A673 (cell line): ENCODE data around the gene SYT14. TPM values are rescaled to one million over a fixed set of nuclear protein-coding genes. Genes with fewer than 3 reads are reported as not detected.
A peak's percentile ranks its signal among the peaks of the same experiment; 100 is the strongest.

Experiments
- BruUV-seq: library from RNA; stranded (reverse); fragments of 400-500 nt; replicated peaks from 2 replicates; lab custom pipeline; 2021; lab: Mats Ljungman, UMichigan
- CTCF ChIA-PET: fragments of 300-600 bp; sonication (Branson Sonifier 250); formaldehyde crosslinking; loops from one replicate; lab custom pipeline; 2022; ENCODE audit warnings: antibody characterized with exemption; lab: Charles Lee
- POLR2A ChIA-PET: fragments of 300-600 bp; sonication (Branson Sonifier 250); formaldehyde crosslinking; loops from one replicate; lab custom pipeline; 2022; ENCODE audit warnings: antibody characterized with exemption; ENCODE audit not compliant: low non-redundant PET; lab: Charles Lee
- DNase-seq: peaks from one replicate; pipeline ENCODE4 v3.0.0-alpha.2; 2015; ENCODE audit warnings: low spot score
- H3K27ac ChIP-seq: fragments of 200-600 bp; sonication (generic); 2 replicates; pipeline ENCODE4 v1.5.1; 2016; ENCODE audit warnings: mixed run types, low read depth, mild to moderate bottlenecking, mixed read lengths, antibody characterized with exemption, low read length; ENCODE audit not compliant: poor library complexity, severe bottlenecking
- H3K27me3 ChIP-seq: fragments of 200-600 bp; sonication (generic); replicated peaks from 2 replicates; pipeline ENCODE4 v1.6.1; 2017; ENCODE audit warnings: mixed run types, low read depth, mild to moderate bottlenecking, mixed read lengths, antibody characterized with exemption, low read length; ENCODE audit not compliant: insufficient read depth, poor library complexity
- H3K36me3 ChIP-seq: fragments of 200-600 bp; sonication (generic); 2 replicates; pipeline ENCODE4 v1.6.1; 2016; ENCODE audit warnings: mixed run types, mild to moderate bottlenecking, mixed read lengths, antibody characterized with exemption, low read length; ENCODE audit not compliant: insufficient read depth, poor library complexity, severe bottlenecking
- H3K4me1 ChIP-seq: fragments of 200-600 bp; sonication (generic); 2 replicates; pipeline ENCODE4 v1.6.1; 2017; ENCODE audit warnings: mixed run types, mild to moderate bottlenecking, mixed read lengths, antibody characterized with exemption, low read length; ENCODE audit not compliant: insufficient read depth, poor library complexity, severe bottlenecking
- H3K4me3 ChIP-seq: fragments of 200-600 bp; sonication (generic); 2 replicates; pipeline ENCODE4 v1.5.1; 2016; ENCODE audit warnings: low read depth, mixed run types, mild to moderate bottlenecking, mixed read lengths, low read length; ENCODE audit not compliant: poor library complexity, severe bottlenecking
- H3K9me3 ChIP-seq: fragments of 200-600 bp; sonication (generic); 2 replicates; pipeline ENCODE4 v1.6.1; 2016; ENCODE audit warnings: mixed run types, low read depth, mild to moderate bottlenecking, mixed read lengths, antibody characterized with exemption, low read length; ENCODE audit not compliant: poor library complexity, severe bottlenecking
- EZH2 ChIP-seq: fragments of 200-600 bp; sonication (generic); IDR thresholded peaks from 2 replicates; pipeline ENCODE4 v1.6.1; 2017; ENCODE audit warnings: borderline replicate concordance, low read depth, mild to moderate bottlenecking, mixed read lengths, antibody characterized with exemption, low read length; ENCODE audit not compliant: poor library complexity, severe bottlenecking
- intact Hi-C: fragments of 100-400 bp; cut with micrococcal nuclease; formaldehyde crosslinking; loops from one replicate; pipeline ENCODE4 v1.10.0; 2022; ENCODE audit not compliant: unreplicated experiment
- total RNA-seq: library from RNA; stranded (reverse); gene quantifications from 2 replicates; pipeline ENCODE4 v1.2.3, GENCODE V29; 2021
- TF ChIP-seq, protein P1 (sequence below): fragments of 300-800, 200-600 bp; sonication (generic); conservative IDR thresholded peaks from 2 replicates; pipeline ENCODE4 v1.5.1; 2017; ENCODE audit warnings: low read depth, mild to moderate bottlenecking, antibody characterized with exemption, low read length, moderate library complexity, mixed read lengths

Gene SYT14
- total RNA-seq, 1 experiment from 2014 or later = 22.4 TPM

DNA sequence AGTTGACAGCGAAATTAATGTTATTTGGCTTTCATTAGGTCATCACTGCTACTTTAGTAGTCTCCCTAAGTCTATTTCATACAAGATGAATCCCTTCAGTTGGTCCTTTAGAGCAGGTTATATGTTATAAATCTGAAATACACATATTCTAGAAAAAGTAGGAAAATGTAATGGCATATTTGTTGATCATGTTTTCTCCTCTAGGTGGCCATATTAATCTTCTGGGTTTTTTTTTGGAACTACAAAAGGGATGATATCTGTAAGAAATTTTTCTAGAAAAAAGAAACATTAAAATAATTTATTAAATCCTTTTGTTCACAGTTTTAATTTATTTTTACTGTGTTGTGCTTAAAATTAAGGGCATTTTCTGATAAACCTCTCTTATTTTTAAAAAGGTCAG, 87.9 kb downstream of the SYT14 start:
- POLR2A ChIA-PET = no interaction called here
- no TSS peak for BruUV-seq
- CTCF ChIA-PET = interaction anchor here (0.7 kb wide), 1 partner anchor 144 kb away, joined by 6 read pairs; no protein-coding TSS in a partner anchor

DNA sequence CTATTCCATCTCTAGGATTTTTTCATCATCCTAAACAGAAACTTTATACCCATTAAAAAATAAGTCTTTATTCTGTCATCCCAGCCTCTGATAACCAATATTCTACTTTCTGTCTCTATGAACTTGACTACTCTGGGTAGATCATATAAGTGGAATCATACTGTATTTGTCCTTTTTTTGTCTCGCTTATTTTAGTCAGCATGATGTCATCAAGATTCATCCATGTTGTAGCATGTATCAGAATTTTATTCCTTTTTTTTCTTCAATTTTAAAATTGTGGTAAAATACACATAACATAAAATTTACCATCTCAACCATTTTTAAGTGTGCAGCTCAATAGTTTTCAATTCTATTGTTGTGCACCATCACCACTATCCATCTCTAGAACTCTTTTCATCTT, 90.0 kb downstream of the SYT14 start:
- no TSS peak for BruUV-seq
- Histone ChIP-seq H3K27me3 (no peaks in the 10 kb centered on the region), H3K36me3 (peaks cover 6% of the 10 kb centered on the region), H3K27ac (no peak overlapping the region), H3K4me1 (no peaks in the 10 kb centered on the region), H3K4me3 (no peak overlapping the region), H3K9me3 (peaks cover 4% of the 10 kb centered on the region)
- no peak for TF ChIP-seq EZH2
- TF ChIP-seq, protein P1, sequence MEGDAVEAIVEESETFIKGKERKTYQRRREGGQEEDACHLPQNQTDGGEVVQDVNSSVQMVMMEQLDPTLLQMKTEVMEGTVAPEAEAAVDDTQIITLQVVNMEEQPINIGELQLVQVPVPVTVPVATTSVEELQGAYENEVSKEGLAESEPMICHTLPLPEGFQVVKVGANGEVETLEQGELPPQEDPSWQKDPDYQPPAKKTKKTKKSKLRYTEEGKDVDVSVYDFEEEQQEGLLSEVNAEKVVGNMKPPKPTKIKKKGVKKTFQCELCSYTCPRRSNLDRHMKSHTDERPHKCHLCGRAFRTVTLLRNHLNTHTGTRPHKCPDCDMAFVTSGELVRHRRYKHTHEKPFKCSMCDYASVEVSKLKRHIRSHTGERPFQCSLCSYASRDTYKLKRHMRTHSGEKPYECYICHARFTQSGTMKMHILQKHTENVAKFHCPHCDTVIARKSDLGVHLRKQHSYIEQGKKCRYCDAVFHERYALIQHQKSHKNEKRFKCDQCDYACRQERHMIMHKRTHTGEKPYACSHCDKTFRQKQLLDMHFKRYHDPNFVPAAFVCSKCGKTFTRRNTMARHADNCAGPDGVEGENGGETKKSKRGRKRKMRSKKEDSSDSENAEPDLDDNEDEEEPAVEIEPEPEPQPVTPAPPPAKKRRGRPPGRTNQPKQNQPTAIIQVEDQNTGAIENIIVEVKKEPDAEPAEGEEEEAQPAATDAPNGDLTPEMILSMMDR = no peak
- intact Hi-C loops = loop anchor here (10.0 kb wide), 1 partner anchor 287 kb away; no protein-coding TSS in a partner anchor
- no peak for DNase-seq
- CTCF ChIA-PET = no interaction called here
- POLR2A ChIA-PET = no interaction called here

More for the DNA sequence above, 87.9 kb downstream of the SYT14 start:
- intact Hi-C loops = loop anchor here (10.0 kb wide), 1 partner anchor 289 kb away; no protein-coding TSS in a partner anchor
- Histone ChIP-seq H3K27me3 (no peaks in the 10 kb centered on the region), H3K4me1 (no peaks in the 10 kb centered on the region), H3K36me3 (peaks cover 6% of the 10 kb centered on the region), H3K9me3 (peaks cover 4% of the 10 kb centered on the region), H3K4me3 (no peak overlapping the region), H3K27ac (no peak overlapping the region)
- TF ChIP-seq, protein P1 = peak; percentile 49
- no peak for TF ChIP-seq EZH2
- no peak for DNase-seq

DNA sequence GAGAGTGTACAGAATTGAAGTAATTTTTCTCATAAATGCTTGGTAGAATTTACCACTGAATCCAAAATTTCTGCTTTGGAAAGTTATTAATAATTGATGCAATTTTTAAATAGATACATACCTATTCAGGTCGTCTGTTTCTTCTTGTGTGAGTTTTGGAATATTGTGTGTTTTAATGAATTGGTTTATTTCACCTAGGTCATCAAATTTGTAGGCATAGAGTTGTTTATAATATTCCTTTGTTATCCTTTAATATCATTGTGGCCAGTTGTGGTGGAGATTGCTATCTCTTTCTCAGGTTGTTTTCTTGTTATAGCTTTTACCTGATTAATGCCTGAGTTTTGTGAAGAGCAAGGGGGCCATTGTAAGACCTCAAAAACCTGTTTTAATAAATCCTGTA, 93.5 kb downstream of the SYT14 start:
- BruUV-seq = no TSS peak
- POLR2A ChIA-PET = no interaction called here

More for the DNA sequence above, 93.5 kb downstream of the SYT14 start:
- intact Hi-C loops = no loop called here
- Histone ChIP-seq H3K36me3 (peaks cover 6% of the 10 kb centered on the region), H3K4me3 (no peak overlapping the region), H3K9me3 (peaks cover 17% of the 10 kb centered on the region), H3K27ac (no peak overlapping the region), H3K27me3 (no peaks in the 10 kb centered on the region), H3K4me1 (no peaks in the 10 kb centered on the region)
- CTCF ChIA-PET = no interaction called here
- DNase-seq = no peak
- TF ChIP-seq, protein P1 = no peak
- TF ChIP-seq EZH2 = no peak
